NCI-H128 (cell line): ENCODE data around the gene CALY.

Experiments used
- DNase-seq: peaks from one replicate; lab custom pipeline; 2025; ENCODE audit not compliant: unreplicated experiment; lab: John Stamatoyannopoulos, UW

CALY gene

DNA sequence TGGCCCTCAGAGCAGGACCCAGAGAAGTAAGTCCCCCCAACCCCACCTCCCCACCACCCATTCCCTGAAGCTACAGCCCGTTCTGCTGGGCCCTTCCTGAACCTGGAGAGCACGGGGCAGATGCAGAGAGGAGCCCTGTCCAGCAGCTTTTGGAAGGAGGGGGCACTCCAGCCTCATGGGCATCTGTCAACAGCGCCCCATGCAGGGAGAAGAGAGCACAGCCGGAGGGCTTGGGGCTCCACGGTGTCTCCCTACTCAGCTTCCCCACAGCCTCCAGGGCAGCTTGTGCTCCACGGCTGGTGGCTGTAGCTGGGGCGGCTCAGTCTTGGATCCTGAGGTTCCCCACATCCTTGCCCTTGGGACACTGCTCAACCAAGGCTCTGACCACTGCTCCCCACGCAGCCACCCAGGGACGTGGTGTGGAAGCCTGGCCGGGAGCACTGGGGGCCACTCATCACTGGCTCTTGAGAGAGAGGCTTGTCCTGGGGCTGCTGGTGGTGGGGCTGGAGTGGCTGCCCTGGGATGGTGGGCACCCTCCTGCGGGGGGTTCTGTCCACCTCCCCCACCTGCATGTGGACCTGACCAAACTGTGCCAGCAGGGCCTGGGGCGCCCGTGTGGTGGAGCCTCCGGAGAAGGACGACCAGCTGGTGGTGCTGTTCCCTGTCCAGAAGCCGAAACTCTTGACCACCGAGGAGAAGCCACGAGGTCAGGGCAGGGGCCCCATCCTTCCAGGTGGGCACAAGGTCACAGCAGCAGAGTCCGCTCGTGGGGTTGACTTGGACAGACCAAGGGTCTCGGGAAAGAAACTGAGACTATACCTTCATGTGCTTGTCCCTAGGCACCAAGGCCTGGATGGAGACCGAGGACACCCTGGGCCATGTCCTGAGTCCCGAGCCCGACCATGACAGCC is 15.0 kb upstream of the CALY start:
- DNase-seq = no peak

GRCh38 chr10:133350950-133351329 is 14.2 kb upstream of the CALY start:
- DNase-seq = no peak

- no peak for DNase-seq
These were observed 13.7 kb upstream of the CALY start for GRCh38 chr10:133350283-133350949.

DNA sequence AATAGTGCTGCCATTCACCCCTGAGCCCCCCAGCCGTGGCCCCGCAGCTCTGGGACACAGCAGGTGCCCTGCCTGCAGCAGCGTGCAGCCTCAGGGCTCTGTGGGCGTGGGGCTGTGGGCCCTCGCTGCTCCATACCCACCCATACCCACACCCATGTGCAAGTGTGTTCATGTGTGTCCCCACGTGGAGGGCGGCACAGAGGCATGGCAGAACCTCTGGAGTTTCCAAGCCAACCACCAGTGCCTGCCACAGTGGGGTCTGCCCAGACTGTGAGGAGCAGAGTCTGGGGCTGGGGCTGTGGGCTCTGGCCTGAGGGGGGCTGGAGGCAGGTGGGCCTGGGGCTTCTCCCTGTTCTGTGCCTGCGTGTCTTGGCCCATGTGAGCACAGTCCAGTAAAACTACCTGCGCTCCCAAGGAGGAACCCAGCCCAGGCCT is 12.9 kb upstream of the CALY start:
- DNase-seq = no peak

GRCh38 chr10:133349160-133349568 is 12.5 kb upstream of the CALY start:
- DNase-seq = no peak

DNA sequence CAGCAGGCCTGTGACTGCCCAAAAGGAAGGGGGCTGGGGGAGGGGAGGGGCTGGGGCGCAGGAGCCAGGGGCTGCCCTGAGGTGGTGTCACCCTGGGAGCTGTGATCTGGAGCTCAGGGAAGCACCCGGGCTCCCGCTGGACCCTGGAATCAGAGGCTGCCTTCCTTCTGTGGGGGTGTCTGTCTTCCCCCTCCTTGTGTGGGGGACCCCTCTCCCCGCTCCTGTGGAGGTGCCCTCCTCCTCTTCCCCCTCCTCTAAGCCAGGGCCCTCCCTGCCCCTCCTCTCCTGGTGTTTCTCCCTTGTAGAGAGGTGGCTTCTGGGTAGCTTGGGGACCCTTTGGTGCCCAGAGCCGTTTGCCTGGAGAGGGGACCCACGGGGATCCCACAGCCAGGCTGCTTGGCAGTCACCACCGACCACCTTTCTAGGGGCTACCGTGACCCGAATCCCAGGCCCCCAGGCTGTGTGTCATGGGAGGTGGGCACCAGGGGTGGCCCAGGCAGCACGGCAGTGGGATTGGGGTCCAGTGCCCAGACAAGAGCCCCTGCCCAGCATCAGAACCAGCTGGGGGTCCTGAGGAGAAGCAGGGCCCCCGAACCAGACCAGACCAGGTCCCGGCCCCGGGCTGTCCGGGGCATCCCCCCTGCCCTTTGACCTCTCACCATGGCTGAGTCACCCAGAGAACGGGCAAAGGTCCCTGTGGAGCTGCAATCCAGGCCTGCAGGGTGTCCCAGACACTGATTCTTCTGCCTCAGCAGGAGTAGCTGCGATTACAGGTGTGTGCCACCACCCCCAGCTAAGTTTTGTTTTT is 11.2 kb upstream of the CALY start:
- DNase-seq = no peak

GRCh38 chr10:133346413-133346812 is 9.7 kb upstream of the CALY start:
- DNase-seq = no peak

DNA sequence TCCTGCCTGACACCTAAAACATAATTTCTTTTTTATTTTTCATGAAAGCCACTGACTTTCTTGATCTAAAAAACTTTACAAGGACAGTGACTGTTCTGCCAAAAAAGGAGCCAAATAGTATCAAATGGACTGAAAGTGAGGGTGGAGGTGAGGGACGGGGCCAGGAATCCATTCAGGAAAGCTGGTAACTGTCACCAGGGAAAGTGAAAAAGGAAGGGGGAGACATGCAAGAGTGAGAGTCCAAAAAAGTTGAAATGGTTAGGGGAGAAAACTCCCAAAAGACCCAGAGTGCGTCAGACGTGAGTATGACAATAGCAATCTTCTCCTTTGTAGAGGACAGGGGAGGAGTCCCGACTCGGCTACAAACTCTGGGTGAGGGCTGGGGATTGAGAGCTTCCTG is 7.5 kb upstream of the CALY start:
- no peak for DNase-seq

DNA sequence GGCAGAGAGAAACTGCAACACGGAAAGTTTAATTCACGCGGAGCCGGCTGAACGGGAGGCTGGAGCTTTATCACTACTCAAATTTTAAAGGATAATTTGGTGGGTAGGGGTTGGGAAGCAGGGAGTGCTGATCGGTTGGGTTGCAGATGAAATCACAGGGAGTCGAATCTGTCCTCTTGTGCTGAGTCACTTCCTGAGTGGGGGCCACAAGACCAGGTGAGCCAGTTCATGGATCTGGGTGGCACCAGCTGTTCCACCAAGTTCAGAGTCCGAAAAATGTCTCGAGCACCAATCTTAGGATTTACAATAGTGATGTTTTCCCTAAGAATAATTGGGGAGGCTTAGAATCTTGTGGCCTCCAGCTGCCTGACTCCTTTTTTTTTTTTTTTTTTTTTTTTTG is 6.9 kb upstream of the CALY start:
- DNase-seq = no peak

DNA sequence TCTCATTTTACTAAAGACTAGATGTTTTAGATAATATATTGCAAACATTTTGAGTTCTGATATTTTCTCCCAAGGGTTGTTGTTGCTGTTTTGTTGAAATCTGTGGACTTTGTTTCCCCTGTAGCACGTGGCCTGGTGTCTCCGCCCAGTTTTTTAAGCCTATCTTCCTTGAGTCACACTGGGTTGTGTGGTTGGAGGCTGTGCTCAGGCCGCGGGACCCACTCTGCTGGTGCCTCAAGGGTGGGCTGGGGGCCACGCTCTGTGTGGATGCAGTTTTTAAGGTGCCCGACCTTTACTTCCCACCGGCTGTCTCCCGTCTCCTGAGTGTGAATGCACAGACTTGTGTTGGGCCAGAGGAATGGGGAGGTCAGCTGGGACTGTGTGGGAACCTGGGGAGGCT is 6.2 kb upstream of the CALY start:
- DNase-seq = no peak

GRCh38 chr10:133341983-133342382 is 5.3 kb upstream of the CALY start:
- DNase-seq = no peak

DNA sequence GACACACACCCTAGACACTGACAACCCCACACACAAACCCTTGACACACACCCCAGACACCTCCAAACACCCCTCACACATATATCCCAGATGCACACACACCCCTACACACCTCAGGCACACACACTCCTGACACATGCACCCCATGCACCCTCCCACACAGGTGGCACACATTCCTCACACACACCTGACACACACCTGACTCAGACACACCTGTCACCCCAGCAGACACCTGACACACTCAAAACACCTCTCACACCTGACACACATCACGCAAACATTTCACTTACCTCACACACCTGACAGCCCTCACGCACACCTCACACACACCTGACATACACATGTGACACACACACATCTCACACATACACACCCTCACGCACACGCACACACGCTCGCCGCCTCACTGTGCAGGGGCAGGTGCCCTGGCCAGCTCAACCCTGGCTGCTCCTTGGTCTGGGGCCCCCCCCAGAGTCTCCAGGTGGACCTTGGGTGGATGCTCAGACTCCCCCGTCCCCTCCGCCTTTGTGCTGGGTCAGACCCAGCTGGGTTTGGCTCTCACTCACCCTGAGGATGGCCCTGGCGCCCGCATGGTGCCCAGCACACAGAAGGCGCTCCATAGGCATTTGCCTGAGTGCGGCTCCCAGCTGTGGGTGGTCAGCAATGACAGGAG is 3.1 kb upstream of the CALY start:
- DNase-seq = no peak

- no peak for DNase-seq
These were observed 1.7 kb upstream of the CALY start for GRCh38 chr10:133338080-133339071.

DNA sequence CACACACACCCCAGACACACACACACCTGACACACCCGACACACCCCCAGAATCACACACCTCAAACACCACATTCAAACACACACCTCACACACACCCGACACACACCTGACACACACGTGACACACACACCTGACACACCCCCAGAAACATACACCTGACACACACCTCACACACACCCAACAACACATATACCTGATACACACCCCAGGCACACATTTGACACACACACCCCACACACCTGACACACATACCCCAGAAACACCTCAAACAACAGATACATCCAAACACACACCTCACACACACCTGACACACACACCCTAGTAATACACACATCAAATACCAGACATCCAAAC is 652 bp upstream of the CALY start:
- no peak for DNase-seq

DNA sequence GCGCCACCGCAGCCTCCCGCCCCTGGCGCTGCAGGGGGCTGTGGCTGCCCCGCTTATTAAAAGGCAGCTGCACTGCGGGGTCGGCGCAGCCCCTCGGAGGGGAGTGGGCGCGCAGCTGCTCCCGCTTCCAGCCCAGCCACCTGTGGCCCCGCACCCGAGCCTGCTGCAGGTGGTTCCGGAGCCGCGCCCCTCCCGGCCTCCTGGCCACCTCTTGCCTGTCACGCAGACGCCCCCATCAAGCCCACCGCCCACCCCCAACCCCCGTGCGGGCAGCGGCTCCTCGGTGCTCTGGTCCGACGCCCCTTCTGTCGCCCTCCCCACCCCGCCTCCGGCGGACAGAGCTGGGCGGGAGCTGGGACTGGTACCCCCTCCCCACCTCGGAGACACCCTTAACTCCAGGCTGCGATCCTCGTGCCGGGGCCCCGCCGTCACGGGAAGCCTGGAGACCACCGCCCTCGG is 549 bp downstream of the CALY start:
- no peak for DNase-seq

DNA sequence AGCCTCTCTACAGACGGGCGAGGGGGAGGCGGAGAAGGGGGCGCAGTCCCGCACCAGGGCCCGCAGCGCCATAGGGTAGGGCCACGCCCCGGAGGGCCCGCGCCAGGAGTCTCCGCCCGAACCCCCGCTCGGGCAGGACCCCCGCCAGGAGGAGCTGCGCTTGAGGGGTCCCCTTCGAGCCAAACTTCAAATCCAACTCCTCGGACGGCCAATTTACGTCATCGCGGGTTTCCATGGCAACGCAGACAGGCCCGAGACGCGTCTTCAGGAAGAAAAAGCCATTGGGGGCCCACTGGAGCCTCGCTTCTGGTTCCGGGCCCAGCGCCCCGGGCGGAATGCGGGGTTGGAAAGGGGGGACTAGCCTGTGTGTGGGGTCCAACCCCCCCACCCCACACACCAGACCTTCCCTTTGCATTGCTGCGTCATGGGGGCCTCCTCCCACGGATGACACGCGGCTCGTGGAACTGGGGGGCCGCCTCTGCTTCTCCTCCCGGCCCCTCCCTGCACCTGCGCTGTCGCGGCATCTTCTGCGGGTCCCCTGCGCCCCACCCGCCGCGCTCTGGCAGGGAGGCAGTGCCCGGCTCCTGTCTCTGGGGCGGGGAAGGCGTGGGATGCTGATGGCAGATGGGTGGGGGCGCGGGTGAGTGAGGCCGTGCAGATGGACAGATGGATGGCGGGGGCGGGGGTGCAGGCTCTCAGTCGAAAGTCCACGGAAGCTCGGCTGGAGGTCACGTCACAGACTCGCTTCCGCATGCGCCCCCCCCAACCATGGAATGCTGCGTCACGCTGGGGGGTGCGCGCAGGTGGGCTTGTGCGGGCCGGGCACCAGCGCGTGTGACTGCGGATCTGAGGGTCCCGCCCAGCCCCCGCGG is 1.2 kb downstream of the CALY start:
- no peak for DNase-seq

- no peak for DNase-seq
These were observed 2.0 kb downstream of the CALY start for GRCh38 chr10:133334503-133335245.
